Activated T-helper 1 cell treated with anti-CD3 and anti-CD28 coated beads, Interleukin-2, amount 50 U/mL, for 16 hours (primary cell): ENCODE measurements around the gene GPX1.
"Not testable (repeated sequence)": the region's sequence is repeated elsewhere in the genome, so short reads cannot be mapped to it uniquely, and the experiment has no call there.

Source experiments
- DNase-seq, 2 donors: peaks; one replicate each; pipeline ENCODE4 v3.0.0-alpha.2; 2020; ENCODE audit warnings: low read depth in 1 of 2, low spot score in 1 of 2

The GPX1 gene

DNA sequence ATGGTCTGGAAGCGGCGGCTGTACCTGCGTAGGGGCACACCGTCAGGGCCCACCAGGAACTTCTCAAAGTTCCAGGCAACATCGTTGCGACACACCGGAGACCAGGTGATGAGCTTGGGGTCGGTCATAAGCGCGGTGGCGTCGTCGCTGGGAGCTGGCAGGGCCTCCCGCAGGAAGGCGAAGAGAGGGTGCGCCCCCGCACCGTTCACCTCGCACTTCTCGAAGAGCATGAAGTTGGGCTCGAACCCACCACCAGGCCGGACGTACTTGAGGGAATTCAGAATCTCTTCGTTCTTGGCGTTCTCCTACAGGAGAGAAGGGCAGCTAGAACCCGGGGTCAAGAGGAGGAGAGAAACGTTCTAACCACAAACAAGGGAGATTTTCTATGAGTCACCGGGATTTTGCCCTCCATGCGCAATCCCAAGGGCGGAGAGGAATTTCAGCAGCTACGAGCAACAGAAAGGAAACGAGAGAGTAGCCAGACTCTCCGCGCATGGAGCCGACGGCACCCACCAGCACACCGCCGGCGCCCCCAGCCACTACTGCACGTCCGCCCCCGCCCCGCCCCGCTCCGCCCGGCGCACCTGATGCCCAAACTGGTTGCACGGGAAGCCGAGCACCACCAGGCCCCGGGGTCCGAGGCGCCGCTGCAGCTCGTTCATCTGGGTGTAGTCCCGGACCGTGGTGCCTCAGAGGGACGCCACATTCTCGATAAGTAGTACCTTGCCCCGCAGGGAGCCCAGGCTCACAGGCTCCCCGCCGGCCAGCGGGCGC is 523 bp downstream of the GPX1 start:
- peak; percentile 14 to 39 for DNase-seq

DNA sequence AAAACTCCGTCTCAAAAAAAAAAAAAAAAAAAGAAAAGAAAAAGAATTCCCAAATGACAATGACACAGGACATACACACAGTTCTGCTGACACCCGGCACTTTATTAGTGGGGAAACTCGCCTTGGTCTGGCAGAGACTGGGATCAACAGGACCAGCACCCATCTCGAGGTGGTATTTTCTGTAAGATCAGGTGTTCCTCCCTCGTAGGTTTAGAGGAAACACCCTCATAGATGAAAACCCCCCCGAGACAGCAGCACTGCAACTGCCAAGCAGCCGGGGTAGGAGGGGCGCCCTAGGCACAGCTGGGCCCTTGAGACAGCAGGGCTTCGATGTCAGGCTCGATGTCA is 1.1 kb downstream of the GPX1 start:
- not testable (repeated sequence) for DNase-seq

DNA sequence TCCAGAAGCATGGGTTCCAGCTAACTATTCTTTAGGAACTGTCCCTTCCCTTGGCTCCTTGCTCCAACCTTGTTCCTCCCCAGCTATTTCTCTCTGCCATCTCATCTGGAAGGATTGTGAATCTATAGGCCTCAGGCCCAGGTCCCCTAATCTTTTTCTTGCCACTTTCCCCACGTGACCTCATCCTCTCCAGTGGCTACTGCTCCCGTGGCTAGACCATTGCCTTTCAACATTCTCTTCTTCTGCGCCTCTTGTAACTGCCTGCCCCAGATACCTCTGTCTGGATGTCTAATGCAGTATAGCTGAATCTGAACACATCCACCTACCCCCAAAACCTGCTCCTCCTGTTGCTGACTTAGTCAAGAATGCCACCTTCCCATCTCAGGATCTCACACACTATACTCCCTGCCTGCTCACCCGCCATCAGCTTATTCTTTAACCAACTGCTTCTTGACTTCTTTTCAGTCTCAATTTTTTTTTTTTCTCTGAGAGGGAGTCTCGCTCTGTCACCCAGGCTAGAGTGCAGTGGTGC is 5.2 kb downstream of the GPX1 start:
- no peak for DNase-seq

DNA sequence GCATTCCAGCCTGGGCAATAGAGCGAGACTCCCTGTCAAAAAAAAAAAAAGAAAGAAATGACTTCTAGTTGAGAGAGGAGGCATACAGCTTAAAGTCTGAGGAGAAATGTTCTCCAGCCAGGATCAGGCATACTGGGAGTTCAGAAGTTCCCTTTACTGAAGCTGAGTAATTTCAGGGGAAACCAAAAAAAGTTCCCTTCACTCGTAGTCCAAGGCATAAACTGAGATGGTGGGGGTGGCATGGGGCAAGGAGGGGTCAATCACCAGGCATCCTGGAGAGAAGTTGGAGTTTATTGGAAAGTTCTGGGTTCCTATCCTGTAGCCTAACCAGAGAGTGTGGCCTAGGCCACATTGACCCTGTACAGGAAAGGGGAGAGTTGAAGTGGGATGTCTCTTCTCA is 5.9 kb downstream of the GPX1 start:
- DNase-seq = no peak

DNA sequence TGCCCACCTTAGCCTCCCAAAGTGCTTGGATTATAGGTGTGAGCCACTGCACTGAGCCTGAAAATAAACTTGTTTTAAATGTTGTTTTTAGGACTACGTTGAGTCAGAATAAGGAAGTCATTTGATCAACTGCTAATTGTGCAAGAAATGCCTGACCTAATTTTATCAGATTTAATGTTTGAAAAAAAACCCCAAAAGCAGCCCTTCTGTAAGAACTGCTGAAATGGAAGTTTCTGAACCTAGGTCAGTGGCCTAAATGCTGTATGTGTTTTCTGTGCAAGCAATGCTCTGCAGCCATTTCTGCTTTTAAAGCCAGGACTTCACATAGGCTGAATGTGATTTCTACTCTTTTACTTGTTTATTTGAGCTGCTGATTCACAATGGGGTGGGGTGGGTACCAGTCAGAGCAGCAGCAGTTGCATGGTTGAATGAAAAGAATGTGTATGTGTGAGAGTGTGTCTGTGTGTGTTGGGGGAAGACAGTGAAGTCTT is 6.6 kb downstream of the GPX1 start:
- no peak for DNase-seq

DNA sequence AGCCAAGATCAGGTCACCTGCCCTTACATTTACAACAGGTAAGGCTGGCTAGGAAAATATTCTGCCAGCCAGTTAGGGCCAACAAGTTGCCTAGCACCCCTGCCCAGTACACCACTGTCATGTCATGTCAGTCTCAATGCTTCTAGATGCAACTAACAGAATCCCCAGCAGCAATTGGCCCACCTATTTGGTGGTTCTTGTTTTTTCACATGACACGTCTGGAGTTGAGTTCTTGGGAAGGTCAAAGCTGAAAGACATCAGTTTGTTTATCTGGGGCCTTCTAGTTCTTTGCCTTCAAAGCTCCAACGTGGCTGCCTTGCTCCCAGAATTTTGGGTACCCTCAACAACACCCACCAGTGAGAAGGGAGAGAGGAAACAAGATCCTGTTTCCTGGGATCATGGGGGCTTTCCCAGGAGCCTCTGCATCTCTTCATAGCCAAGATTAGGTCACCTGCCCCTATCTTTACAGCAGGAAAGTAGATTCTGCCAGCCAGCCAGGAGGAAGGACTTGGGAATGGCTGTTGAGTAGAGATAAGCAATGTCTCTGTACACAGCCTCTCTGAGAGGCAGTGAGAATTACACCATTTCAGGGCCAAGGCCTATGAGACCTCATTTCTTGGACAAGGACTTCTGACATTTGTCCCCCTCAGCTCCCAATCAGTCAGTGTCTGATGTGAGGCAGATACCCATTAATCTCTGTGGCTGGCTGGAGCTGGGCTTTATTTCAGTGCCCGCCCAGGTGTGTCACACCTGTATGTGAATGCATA is 8.6 kb downstream of the GPX1 start:
- no peak for DNase-seq

DNA sequence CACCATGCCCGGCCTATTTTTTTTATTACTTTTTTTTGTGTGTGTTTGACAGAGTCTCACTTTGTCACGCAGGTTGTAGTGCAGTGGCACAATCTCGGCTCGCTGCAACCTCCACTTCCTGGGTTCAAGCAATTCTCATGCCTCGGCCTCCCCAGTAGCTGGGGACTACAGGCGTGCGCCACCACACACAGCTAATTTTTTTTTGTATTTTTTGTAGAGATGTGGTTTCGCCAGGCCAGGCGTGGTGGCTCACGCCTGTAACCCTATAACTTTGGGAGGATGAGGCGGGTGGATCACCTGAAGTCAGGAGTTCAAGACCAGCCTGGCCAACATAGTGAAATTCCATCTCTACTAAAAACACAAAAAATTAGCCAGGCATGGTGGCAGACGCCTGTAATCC is 9.8 kb downstream of the GPX1 start:
- DNase-seq = not testable (repeated sequence)

DNA sequence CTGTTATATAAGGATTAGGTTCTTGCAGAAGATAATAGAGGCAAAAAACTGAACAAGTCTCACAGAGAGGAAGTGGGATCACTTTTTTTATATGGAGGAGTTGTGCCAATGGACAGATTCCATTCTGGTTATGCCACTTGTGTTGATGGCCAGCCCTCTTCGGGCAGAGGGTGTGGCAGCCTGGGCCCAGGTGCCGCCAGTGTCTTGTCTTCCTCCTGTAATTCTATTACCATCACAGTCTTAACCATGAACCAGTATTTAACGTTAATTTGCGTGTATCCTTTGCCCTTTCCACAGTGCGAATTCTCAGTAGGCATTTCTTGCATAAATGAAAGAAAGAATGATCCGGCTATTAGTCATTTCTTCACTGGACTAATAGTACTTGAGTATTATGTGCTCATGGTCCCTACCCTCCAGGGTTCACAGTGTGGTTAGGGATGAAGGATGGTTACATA is 11.3 kb downstream of the GPX1 start:
- no peak for DNase-seq

DNA sequence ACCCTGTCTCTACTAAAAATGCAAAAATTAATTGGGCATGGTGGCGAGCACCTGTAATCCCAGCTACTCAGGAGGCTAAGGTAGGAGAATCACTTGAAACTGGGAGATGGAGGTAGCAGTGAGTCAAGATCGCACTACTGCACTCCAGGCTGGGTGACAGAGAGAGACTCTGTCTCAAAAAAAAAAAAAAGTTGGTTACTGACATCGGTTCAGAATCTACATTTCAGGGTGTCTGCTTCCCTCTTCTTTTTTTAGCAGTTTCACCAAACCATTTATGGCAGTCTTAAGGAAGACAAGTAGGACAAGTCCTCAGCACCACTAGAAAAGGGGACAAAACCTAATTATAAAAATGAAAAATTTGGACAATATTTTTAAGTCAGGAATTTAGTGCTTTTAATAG is 15.0 kb downstream of the GPX1 start:
- no peak for DNase-seq

DNA sequence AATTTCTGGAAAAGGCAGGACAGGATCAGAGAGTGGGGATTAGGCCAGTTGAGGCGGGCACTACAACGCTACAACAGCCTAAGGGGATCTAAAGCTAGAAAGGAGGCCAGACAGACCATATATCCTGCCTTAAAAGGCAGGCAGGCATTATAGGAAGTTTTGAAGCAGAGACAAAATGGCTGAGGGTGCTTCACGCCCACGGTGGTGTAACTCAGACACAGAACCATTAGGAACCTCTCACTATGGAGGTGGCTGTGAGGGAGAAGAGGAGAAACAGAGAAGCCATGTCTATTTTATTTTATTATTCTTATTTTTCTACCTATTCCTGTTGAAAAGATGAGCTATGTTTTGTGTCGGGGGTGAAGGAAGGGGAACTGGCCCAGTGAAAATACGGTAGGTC is 16.2 kb downstream of the GPX1 start:
- DNase-seq = no peak

DNA sequence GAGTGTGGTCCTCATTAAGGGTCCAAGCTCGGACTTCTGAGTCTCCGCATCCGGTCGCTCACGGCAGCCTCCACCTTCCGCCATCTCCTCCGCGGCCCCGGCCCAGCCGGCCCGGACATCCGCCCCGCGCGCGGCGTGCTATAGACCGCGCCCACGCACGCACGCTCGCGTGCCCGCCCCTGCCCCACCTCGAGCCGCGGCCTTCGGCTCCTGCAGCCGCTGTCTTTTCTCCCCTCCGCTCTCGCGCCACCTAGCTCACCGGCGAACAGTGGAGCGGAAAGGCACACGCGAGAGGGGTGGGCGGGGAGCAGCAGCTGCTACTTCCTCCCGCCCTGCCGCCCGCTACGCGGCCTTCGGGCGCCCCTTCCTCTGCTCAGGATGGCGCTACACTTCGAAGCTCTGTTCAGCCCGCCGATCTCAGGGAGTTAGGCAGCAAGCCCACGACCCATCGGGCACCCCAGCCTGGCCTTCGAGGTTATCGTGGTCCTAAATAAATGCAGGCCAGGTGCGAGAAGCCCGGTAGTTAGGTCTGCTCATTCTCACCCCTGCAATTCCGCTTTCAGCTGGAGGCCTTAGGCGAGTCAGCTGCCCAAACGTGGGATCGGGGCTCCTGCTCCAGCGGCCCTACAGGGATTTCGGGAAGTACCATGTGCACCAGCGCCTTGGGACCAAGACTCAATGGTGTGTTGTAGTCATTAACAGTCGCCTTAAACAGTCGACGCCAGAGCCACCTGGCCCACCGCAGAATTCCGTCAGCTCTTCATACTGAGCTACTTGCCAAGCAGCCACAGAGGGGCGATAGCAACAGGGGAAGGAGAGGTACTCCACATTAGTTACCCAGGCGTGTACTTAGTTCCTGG is 18.0 kb downstream of the GPX1 start, which contains the start of gene USP4:
Gene USP4, minus strand, starts transcription at position 113 of the 860 bp plus-strand sequence. Its CDS starts 29 bp downstream, at position 84.
- peak; percentile 85 to 89 for DNase-seq

DNA sequence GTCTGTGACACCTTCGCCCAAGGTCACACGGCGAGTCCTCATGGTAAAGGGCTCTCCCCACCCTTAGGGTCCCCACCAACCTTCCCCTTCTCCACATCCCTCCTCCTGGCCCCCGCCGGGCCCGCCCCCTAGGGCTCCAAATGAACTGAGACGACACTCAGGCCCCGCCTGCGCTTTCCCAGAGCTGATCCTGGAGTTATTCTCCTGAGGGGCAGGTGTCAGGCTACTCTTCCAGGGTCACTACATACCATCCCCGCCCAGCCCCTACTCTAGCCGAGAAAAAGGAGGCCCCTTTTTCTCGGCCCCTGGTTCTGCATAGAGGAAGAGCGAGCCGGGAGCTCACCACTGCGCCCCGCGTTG is 18.6 kb downstream of the GPX1 start:
- DNase-seq = peak; percentile 5 to 14

DNA sequence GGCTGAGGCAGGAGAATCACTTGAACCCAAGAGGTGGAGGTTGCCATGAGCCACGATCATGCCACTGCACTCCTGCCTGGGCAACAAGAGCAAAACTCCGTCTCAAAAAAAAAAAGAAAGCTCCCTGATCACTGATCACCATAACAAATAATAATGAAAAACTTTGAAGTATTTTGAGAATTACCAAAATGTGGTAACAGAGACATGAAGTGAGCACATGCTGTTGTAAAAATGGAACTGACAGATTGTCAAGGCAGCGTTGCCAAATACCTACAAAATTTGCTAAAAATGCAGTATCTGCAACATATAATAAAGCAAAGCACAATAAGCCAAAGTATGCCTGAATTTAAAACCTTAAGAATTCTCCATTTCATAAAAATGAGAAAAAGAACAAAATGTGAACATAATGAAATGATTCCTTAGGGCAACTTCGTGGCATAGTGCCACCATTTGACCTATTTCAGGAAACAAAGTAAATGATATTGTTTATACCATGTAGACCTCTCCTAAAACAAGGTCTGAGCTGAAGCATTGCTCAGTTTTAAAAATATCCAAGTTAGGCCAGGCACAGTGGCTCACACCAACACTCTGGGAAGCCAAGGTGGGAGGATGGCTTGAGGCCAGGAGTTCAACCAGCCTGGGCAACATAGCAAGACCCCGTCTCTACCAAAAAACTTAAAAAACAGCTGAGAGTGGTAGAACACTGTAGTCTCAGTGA is 24.1 kb downstream of the GPX1 start:
- DNase-seq = no peak

DNA sequence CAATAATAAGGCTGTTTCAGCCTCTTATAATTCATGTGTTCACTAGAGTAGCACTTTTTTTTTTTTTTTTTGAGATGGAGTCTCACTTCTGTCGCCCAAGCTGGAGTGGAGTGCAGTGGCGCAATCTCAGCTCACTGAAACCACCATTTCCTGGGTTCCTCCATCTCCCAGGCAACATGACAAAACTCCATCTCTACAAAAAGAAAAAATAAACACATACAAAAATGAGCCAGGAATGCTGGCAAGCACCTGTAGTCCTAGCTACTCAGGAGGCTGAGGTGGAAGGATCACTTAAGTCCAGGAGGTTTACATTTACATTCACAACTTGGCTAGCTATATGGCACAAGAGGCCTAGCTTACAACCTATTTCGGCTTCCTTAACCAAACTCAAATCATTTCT is 25.1 kb downstream of the GPX1 start:
- DNase-seq = no peak

DNA sequence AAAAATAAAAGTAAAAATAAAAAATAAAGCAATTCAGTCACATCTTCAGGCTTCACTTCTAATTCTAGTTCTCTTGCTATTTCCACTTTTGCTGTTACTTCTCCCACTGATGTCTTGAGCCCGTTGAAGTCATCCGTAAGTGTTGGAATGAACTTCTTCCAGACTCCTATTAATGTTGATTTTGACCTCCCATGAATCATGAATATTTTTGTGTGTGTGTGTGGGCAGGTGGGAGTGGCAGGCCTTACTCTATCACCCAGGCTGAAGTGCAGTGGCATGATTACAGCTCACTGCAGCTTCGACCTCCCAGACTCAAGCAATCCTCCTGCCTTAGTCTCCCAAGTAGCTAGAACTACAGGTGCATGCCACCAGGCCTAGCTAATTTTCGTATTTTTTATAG is 29.0 kb downstream of the GPX1 start:
- DNase-seq = no peak

DNA sequence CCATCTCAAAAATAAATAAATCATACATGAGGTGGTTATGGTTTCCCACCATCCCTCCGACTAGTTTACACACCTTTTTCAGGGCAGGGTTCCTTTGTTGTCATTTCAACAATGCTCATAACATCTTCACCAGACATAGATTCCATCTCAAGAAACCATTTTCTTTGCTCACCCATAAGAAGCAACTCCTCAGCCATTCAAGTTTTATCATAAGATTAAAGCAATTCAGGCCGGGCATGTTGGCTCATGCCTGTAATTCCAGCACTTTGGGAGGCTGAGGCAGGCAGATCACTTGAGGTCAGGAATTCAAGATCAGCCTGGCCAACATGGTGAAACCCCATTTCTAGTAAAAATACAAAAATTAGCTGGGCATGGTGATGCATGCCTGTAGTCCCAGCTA is 29.8 kb downstream of the GPX1 start:
- DNase-seq = not testable (repeated sequence)

DNA sequence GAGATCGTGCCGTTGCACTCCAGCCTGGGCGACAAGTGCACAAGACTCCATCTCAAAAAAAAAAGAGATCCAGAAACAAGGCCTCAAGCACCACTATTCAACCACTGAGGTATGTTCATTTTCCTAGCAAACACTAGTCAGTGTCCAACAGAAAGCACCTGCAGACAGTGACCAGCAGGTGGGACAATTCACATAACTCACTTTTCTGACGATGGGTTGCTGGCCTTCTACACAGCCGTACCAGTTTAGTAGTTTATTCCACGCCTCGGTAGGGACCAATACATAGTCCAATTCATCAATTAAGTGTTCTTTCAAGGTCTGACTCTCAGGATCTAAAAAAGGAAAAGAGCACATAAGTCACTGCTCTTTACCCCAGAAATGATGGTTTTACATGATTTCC is 30.7 kb downstream of the GPX1 start:
- DNase-seq = no peak

DNA sequence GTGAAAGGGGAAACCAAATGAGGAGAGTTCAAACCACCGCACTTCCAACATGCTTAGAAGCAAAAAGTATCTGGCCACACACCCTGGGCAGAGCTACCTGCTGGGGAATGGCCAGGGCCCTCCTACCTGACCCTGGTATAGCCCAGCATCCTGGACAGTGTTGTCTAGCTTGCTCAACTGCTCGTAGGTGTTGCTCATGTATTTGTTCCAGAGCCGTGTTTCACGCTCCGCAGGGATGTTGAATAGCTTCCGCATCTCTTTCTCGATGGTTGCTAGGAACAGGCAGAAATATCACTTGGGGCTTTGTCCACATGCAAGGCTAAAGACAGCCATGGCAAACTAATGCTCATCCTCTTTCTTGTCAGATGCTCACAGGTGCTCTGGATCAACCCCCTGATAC is 33.4 kb downstream of the GPX1 start:
- DNase-seq = no peak

DNA sequence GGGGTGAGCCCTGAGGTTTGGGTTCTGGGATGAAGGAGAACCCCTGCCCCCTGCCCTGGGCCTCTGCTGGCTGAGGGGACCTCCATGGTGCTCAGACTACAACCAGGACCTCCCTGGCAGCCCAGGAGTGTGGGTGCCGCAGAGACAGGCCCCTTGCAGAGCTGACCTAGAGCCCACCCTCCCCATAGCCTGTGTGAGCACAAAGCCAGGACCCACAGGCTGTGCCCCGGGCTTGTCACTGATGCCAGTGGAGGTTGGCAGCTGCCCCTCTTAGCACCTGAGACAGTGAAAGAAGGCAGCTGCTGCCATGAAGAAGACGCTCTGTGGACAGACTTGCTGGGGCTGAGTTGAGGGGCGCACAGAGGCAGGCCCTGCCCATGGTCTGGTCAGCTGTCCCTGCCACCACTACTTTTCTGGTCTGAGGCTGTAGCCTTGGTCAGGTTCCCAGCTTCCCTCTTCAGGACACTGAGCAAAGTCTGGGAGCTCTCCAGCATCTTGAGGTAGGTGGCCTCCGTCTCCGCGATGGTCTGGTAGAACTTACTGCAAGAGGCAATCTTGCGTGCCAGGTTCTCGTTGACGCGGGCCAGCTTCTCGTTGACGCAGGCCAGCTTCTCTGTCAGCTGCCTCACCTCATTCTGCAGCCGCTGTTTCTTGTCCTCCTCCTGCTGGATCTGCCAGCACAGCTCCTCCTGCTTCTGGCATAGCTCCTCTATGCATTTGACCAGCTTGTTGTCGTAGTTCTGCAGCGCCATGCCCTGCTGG is 41.3 kb downstream of the GPX1 start:
- DNase-seq = no peak
